PC-3 (cell line): ENCODE measurements around the gene SLC32A1. TPM values are rescaled to one million over a fixed set of nuclear protein-coding genes. Genes with fewer than 3 reads are reported as not detected.

ENCODE experiments used
- ATAC-seq: fragments of 200-7000 bp; cut with Tn5 transposase; 2 replicates; pipeline ENCODE4 v1.9.1; 2020; ENCODE audit warnings: mild to moderate bottlenecking, moderate library complexity
- BruUV-seq: library from RNA; stranded (reverse); fragments of 400-500 nt; replicated peaks from 2 replicates; lab custom pipeline; 2021; lab: Mats Ljungman, UMichigan
- CTCF ChIA-PET: fragments of 300-600 bp; sonication (Branson Sonifier 250); formaldehyde crosslinking; loops from one replicate; lab custom pipeline; 2022; ENCODE audit warnings: antibody characterized with exemption; lab: Charles Lee
- POLR2A ChIA-PET: fragments of 300-600 bp; sonication (Branson Sonifier 250); formaldehyde crosslinking; loops from one replicate; lab custom pipeline; 2022; ENCODE audit warnings: antibody characterized with exemption; ENCODE audit not compliant: unreplicated experiment; lab: Charles Lee
- DNase-seq: peaks from one replicate; pipeline ENCODE4 v3.0.0-alpha.2; 2015
- H2AFZ ChIP-seq: fragments of 300-600 bp; sonication (generic); 2 replicates; pipeline ENCODE4 v1.6.0; 2016; ENCODE audit warnings: antibody characterized with exemption, low read length
- H3F3A ChIP-seq: fragments of 300-600 bp; sonication (generic); one replicate; pipeline ENCODE4 v1.6.0; 2017; ENCODE audit warnings: antibody characterized with exemption, low read length, control low read depth, mild to moderate bottlenecking; ENCODE audit not compliant: unreplicated experiment
- H3K27ac ChIP-seq: fragments of 300-600 bp; sonication (generic); 2 replicates; pipeline ENCODE4 v1.5.1; 2016; ENCODE audit warnings: mild to moderate bottlenecking, low read length
- H3K27me3 ChIP-seq: fragments of 300-600 bp; sonication (generic); 2 replicates; pipeline ENCODE4 v1.6.1; 2016; ENCODE audit warnings: low read length, mixed read lengths
- H3K36me3 ChIP-seq: fragments of 300-600 bp; sonication (generic); 2 replicates; pipeline ENCODE4 v1.6.1; 2016; ENCODE audit warnings: low read depth, mixed run types, low read length, mixed read lengths
- H3K4me1 ChIP-seq: fragments of 300-600 bp; sonication (generic); 2 replicates; pipeline ENCODE4 v1.5.1; 2016; ENCODE audit warnings: low read length; ENCODE audit not compliant: insufficient read depth
- H3K4me2 ChIP-seq: fragments of 300-600 bp; sonication (generic); 2 replicates; pipeline ENCODE4 v1.6.0; 2016; ENCODE audit warnings: low read length
- H3K4me3 ChIP-seq: fragments of 300-600 bp; sonication (generic); 2 replicates; pipeline ENCODE4 v1.5.1; 2016; ENCODE audit warnings: mild to moderate bottlenecking, low read length, mixed read lengths
- H3K79me2 ChIP-seq: fragments of 300-600 bp; sonication (generic); 2 replicates; pipeline ENCODE4 v1.6.1; 2017; ENCODE audit warnings: low read length, mixed read lengths
- H3K9ac ChIP-seq: fragments of 300-600 bp; sonication (generic); 2 replicates; pipeline ENCODE4 v1.6.0; 2016; ENCODE audit warnings: mild to moderate bottlenecking, low read length
- H3K9me2 ChIP-seq: fragments of 300-600 bp; sonication (generic); replicated peaks from 2 replicates; pipeline ENCODE4 v1.6.1; 2016; ENCODE audit warnings: mixed run types, low read length, mixed read lengths
- H3K9me3 ChIP-seq: fragments of 300-600 bp; sonication (generic); 2 replicates; pipeline ENCODE4 v1.6.1; 2016; ENCODE audit warnings: low read length, mixed read lengths
- H4K20me1 ChIP-seq: fragments of 300-600 bp; sonication (generic); 2 replicates; pipeline ENCODE4 v1.6.1; 2016; ENCODE audit warnings: low read length, mixed read lengths
- EZH2 ChIP-seq: fragments of 300-600 bp; sonication (generic); IDR thresholded peaks from one replicate; pipeline ENCODE4 v1.6.1; 2017; ENCODE audit warnings: antibody characterized with exemption, mild to moderate bottlenecking, low read length; ENCODE audit not compliant: unreplicated experiment
- EZH2phosphoT487 ChIP-seq: fragments of 300-600 bp; sonication (generic); IDR thresholded peaks from 2 replicates; pipeline ENCODE4 v1.6.1; 2018; ENCODE audit warnings: mild to moderate bottlenecking, antibody characterized with exemption, low read length, borderline replicate concordance
- intact Hi-C: fragments of 100-400 bp; cut with micrococcal nuclease; formaldehyde crosslinking; loops from 2 replicates; pipeline ENCODE4 v1.9.0; 2023
- total RNA-seq: library from RNA; depleted of rRNA; stranded (reverse); fragments of >200 nt; gene quantifications from 2 replicates; pipeline ENCODE4 v1.2.3, GENCODE V29; 2014
- TF ChIP-seq, protein P1 (sequence below): fragments of 300-600 bp; sonication (generic); conservative IDR thresholded peaks from 2 replicates; pipeline ENCODE4 v1.5.1; 2017; ENCODE audit warnings: antibody characterized with exemption, low read depth, mild to moderate bottlenecking, low read length

Gene SLC32A1
- total RNA-seq, 1 experiment from 2014 or later, result not detected

DNA sequence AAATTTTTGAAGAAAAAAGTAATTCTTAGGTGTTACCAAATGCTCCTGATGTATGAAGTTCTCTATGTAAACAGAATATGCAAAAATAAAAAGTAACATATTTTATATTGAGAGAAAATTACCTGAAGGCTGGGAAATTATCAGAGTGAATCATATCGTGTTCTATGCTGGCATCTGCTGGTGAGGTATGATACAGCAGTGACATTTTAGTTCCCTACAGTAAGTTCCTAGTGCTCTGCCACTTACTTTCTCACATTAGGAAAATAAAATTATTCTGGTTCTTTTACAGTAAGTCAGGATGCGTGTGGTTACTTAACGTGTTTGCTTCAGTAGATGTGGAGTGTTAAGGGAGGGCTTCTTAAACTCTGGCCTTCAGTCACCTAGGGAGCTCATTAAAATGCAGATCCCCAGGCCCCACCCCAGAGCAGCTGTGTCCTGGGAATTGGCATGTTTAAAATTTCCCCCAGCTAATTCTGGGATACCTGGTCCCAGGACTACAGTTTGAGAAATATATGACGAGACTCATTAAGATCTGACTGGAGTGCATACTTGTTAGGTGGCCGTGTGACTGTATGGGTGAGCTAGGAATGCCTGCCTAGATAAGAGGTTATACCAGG, 27.2 kb downstream of the SLC32A1 start:
- Histone ChIP-seq H3K9ac (no peak overlapping the region), H4K20me1 (0 out of 2 replicates have a peak, but pooled peaks cover 5% of the 10 kb centered on the region), H3K79me2 (peaks cover 17% of the 10 kb centered on the region), H3K4me2 (no peak overlapping the region), H3K9me2 (no peaks in the 10 kb centered on the region), H3K27me3 (no peaks in the 10 kb centered on the region), H2AFZ (no peak overlapping the region), H3K4me1 (peaks cover 17% of the 10 kb centered on the region; the same call in 1 of the 2 replicates), H3K36me3 (peaks cover 31% of the 10 kb centered on the region), H3K4me3 (no peak overlapping the region), H3F3A (no peaks in the 10 kb centered on the region), H3K9me3 (no peaks in the 10 kb centered on the region), H3K27ac (no peak overlapping the region)
- ChIA-PET CTCF (interaction anchor here (1.0 kb wide), 1 partner anchor 13 kb away, joined by 4 read pairs; no protein-coding TSS in a partner anchor), POLR2A (no interaction called here)
- no TSS peak for BruUV-seq
- no peak for TF ChIP-seq EZH2
- TF ChIP-seq, protein P1, sequence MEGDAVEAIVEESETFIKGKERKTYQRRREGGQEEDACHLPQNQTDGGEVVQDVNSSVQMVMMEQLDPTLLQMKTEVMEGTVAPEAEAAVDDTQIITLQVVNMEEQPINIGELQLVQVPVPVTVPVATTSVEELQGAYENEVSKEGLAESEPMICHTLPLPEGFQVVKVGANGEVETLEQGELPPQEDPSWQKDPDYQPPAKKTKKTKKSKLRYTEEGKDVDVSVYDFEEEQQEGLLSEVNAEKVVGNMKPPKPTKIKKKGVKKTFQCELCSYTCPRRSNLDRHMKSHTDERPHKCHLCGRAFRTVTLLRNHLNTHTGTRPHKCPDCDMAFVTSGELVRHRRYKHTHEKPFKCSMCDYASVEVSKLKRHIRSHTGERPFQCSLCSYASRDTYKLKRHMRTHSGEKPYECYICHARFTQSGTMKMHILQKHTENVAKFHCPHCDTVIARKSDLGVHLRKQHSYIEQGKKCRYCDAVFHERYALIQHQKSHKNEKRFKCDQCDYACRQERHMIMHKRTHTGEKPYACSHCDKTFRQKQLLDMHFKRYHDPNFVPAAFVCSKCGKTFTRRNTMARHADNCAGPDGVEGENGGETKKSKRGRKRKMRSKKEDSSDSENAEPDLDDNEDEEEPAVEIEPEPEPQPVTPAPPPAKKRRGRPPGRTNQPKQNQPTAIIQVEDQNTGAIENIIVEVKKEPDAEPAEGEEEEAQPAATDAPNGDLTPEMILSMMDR, result peak; percentile 84
- no peak for TF ChIP-seq EZH2phosphoT487
- ATAC-seq (no peak), DNase-seq (peak; percentile 68)
- intact Hi-C loops, result loop anchor here (1.0 to 5.0 kb wide), 3 partner anchors 105 to 141 kb away; no protein-coding TSS in a partner anchor

- Histone ChIP-seq H2AFZ (no peak overlapping the region), H4K20me1 (0 out of 2 replicates have a peak, but pooled peaks cover 5% of the 10 kb centered on the region), H3K4me2 (no peak overlapping the region), H3K9ac (no peak overlapping the region), H3K27ac (no peak overlapping the region), H3F3A (no peaks in the 10 kb centered on the region), H3K4me3 (no peak overlapping the region), H3K36me3 (peaks cover 31% of the 10 kb centered on the region), H3K4me1 (peaks cover 17% of the 10 kb centered on the region; the same call in 1 of the 2 replicates), H3K79me2 (peaks cover 17% of the 10 kb centered on the region), H3K9me2 (no peaks in the 10 kb centered on the region), H3K27me3 (no peaks in the 10 kb centered on the region), H3K9me3 (no peaks in the 10 kb centered on the region)
- no peak for ATAC-seq
- BruUV-seq, result no TSS peak
- intact Hi-C loops, result loop anchor here (5.0 kb wide), 2 partner anchors 120 to 140 kb away; no protein-coding TSS in a partner anchor
- DNase-seq, result no peak
- ChIA-PET POLR2A (no interaction called here), CTCF (interaction anchor here (0.7 to 1.1 kb wide), 3 partner anchors 12 to 106 kb away, joined by 3 to 4 read pairs (median 4); no protein-coding TSS in a partner anchor)
- TF ChIP-seq EZH2, result no peak
- TF ChIP-seq, protein P1, result no peak
These were observed 27.7 kb downstream of the SLC32A1 start for GRCh38 chr20:38752029-38752428.

- CTCF ChIA-PET, result no interaction called here
- H3K27me3 ChIP-seq, result no peaks in the 10 kb centered on the region
- no peak overlapping the region for H3K4me3 ChIP-seq
- no peak overlapping the region for H2AFZ ChIP-seq
- no TSS peak for BruUV-seq
- H3K27ac ChIP-seq, result no peak overlapping the region
- 0 out of 2 replicates have a peak, but pooled peaks cover 5% of the 10 kb centered on the region for H4K20me1 ChIP-seq
- H3K4me1 ChIP-seq, result 0 out of 2 replicates have a peak, but pooled peaks cover 3% of the 10 kb centered on the region
- no peak for ATAC-seq
- no peaks in the 10 kb centered on the region for H3F3A ChIP-seq
- intact Hi-C loops, result loop anchor here (5.0 kb wide), 2 partner anchors 123 to 137 kb away; no protein-coding TSS in a partner anchor
- TF ChIP-seq EZH2phosphoT487, result no peak
- TF ChIP-seq, protein P1, result no peak
- no peak for TF ChIP-seq EZH2
- peaks cover 5% of the 10 kb centered on the region for H3K79me2 ChIP-seq
- H3K36me3 ChIP-seq, result peaks cover 37% of the 10 kb centered on the region
- H3K9me2 ChIP-seq, result no peaks in the 10 kb centered on the region
- no peaks in the 10 kb centered on the region for H3K9me3 ChIP-seq
- no peak overlapping the region for H3K9ac ChIP-seq
- H3K4me2 ChIP-seq, result no peak overlapping the region
- POLR2A ChIA-PET, result no interaction called here
- DNase-seq, result no peak
These were observed 30.6 kb downstream of the SLC32A1 start for GRCh38 chr20:38754924-38755323.
